ENCODE data around the gene RACGAP1.

DNA sequence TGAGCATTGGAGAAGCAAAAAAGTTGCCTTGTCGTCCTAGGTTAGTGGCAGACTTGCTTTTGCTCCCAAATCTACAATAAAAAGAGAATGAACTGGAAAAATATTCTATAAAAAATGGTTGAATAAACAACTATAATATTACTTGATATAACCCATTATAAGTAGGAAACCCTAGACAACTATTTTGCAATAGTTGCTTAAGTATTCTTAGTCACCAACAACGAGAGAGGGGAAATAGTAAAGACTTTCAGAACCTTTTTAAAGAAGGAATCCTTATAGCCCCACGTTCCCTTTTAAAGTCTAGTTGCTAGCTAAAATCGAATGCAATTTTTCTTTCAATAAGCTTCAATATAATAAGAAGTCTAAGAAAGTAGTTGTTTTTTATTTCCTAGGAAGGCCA is 35.0 kb downstream of the RACGAP1 start:
- no peak for TF ChIP-seq CTCF (IDR thresholded peaks at IDR 0.05)
- TF ChIP-seq POLR2A (IDR thresholded peaks at IDR 0.05) = no peak

Measured in testis (tissue), 2 donors.